ENCODE measurements around the gene CDC20B. TPM values are rescaled to one million over a fixed set of nuclear protein-coding genes. Genes with fewer than 3 reads are reported as not detected.

The CDC20B gene
- total RNA-seq, 1 donor from 2014 or later = not detected

Other genes with a start within 250 kb of the CDC20B start
- gene ESM1, start 187.6 kb downstream of the CDC20B start, total RNA-seq = not detected
- 0.15 TPM for gene GZMK, start 148.9 kb downstream of the CDC20B start, total RNA-seq
- not detected for gene GZMA, start 70.5 kb downstream of the CDC20B start, total RNA-seq
- gene GPX8, start 13.0 kb downstream of the CDC20B start, total RNA-seq = 0.86 TPM
- gene MCIDAS, start 54.1 kb upstream of the CDC20B start, total RNA-seq = not detected
- gene CCNO, start 60.4 kb upstream of the CDC20B start, total RNA-seq = not detected
- gene DHX29, start 134.5 kb upstream of the CDC20B start, total RNA-seq = 11.0 TPM
- gene MTREX, start 134.8 kb upstream of the CDC20B start, total RNA-seq = 21.1 TPM

Data from left lobe of liver (tissue), 1 donor.